Measurements from ENCODE around the gene AGRN. TPM values are rescaled to one million over a fixed set of nuclear protein-coding genes. Genes with fewer than 3 reads are reported as not detected.

Gene AGRN
- total RNA-seq, 1 donor from 2014 or later: 479 TPM

DNA sequence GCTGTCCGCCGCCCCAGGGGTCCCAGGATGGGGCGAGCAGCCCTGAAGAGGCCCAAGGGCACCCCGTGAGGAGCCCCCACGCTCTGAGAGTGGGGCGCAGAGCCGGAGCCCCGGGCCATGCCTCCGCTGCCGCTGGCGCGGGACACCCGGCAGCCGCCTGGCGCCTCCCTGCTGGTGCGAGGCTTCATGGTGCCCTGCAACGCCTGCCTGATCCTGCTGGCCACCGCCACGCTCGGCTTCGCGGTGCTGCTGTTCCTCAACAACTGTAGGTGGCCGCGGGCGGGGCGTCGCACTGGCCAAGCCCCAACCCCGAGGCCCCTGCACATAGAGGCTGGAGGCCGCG lies 14.5 kb downstream of the AGRN start:
- no peak for TF ChIP-seq CTCF (IDR thresholded peaks at IDR 0.05; ENCODE audit: insufficient read depth, low read length, poor library complexity, severe bottlenecking)
- Histone ChIP-seq H3K36me3 (ENCODE audit: control insufficient read depth, insufficient read depth, low read length) (peaks cover 1% of the 10 kb centered on the region), H3K27me3 (ENCODE audit: control insufficient read depth, insufficient read depth, low read length) (no peaks in the 10 kb centered on the region), H3K4me3 (ENCODE audit: low read depth, low read length) (no peak overlapping the region)
- DNase-seq (ENCODE audit: low read depth): no peak

GRCh38 chr1:1035291-1035943 lies 15.5 kb downstream of the AGRN start:
- TF ChIP-seq CTCF (IDR thresholded peaks at IDR 0.05; ENCODE audit: insufficient read depth, low read length, poor library complexity, severe bottlenecking): no peak
- H3K4me3 ChIP-seq (ENCODE audit: low read depth, low read length): no peak overlapping the region
- no peak for DNase-seq (ENCODE audit: low read depth)
- H3K36me3 ChIP-seq (ENCODE audit: control insufficient read depth, insufficient read depth, low read length): peaks cover 1% of the 10 kb centered on the region
- no peaks in the 10 kb centered on the region for H3K27me3 ChIP-seq (ENCODE audit: control insufficient read depth, insufficient read depth, low read length)

DNA sequence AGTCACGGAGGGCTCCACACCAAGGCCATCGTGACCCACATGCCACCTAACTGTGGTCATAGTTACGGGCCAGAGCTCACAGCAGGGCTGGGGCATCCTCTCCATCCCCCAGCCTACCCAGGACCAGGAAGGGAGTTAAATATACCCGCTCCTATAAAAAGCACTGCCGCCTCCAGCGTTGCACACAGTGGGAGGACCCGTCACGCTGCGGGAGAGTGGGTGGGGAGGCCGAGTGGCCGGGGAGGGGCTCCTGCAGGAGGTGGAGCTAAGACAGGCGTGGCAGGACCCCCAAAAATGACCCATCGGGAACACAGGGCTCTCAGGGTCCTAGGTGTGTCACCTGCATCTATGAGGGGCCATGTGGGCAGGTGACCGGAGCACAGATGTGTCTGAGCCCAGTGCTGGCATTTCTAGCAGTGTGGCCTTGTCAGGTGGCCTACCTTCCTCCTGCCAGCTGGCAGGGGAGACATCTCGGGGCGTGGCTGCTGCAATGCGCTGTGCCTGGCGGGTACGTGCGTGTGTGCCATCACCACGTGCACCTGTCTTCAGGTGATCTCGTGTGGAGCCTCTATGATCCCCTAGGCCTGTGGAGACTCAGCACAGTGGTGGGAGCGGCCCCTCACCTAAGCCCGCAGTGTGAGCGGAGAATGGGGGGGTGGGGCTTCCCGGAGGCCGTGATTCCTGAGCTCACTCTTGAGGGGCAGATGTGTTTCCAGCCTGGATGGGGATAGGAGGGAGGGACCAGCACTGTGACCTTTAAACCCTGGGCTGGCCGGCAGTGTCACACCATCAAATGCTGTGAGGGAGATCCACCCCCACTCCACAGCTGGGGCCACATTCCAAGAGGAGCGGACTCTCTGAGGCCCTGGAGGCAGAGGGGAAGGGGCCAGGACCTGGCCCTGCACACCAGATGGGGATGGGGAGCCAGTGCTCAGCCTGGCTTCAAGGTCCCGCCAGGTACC lies 17.7 kb downstream of the AGRN start:
- no peak for DNase-seq (ENCODE audit: low read depth)
- no peak for TF ChIP-seq CTCF (IDR thresholded peaks at IDR 0.05; ENCODE audit: insufficient read depth, low read length, poor library complexity, severe bottlenecking)
- peaks cover 1% of the 10 kb centered on the region for H3K36me3 ChIP-seq (ENCODE audit: control insufficient read depth, insufficient read depth, low read length)
- no peaks in the 10 kb centered on the region for H3K27me3 ChIP-seq (ENCODE audit: control insufficient read depth, insufficient read depth, low read length)
- H3K4me3 ChIP-seq (ENCODE audit: low read depth, low read length): no peak overlapping the region

DNA sequence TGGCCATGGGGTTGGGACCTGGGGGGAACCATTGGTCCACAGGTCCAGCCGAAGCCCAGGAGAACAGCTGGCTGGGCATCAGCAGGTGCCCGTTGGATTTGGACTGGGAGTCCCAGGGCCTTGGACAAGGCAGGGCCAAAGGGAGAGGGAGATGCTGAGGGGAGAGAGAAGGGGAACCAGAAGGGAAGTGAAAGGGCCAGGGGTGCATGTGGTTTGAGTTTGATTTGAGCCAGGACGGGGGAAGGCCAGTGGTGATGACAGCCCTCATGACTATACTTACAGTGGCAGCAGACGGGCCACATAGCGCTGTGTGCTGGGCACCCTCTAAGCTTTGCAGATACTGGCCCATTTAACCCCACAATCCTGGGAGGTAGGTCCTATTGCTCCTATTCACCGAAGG lies 18.8 kb downstream of the AGRN start:
- no peak for TF ChIP-seq CTCF (IDR thresholded peaks at IDR 0.05; ENCODE audit: insufficient read depth, low read length, poor library complexity, severe bottlenecking)
- no peak overlapping the region for H3K4me3 ChIP-seq (ENCODE audit: low read depth, low read length)
- H3K36me3 ChIP-seq (ENCODE audit: control insufficient read depth, insufficient read depth, low read length): peaks cover 4% of the 10 kb centered on the region
- H3K27me3 ChIP-seq (ENCODE audit: control insufficient read depth, insufficient read depth, low read length): no peaks in the 10 kb centered on the region
- no peak for DNase-seq (ENCODE audit: low read depth)

DNA sequence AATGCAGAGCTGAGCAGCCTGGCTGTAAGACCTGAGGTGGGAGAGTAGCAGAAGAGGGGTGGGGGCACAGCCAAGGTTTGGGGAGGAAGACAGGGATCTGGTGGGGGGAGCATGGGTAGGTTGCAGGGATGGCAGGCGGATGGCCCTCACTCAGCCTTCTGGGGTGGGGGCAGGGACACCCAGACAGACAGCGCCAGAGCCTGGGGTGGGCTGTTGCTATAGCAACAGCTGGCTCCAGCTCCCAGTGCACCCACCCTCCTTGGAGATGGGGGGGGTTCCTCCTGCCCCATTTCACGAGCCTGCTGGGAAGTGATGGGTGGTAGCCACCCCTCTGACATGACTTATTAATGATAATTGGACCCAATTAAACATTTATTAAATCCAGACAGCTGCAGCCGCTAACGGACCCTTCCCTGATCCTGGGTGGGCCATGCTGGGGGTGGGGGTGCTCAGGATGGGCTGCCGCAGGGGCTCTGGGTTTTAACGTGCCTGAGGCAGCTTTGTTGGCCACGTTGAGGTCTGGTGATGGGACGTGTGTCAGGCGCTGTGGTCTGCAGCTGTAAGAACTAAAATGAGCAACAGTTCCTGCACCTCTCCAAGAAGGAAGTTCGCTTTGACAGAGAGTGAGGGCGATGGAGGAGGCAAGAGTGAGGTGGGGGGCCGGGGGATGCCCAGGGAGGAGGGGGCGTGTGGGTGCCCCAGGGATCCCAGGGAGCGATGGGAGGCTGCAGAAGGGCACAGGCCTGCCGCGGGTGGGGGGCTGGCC lies 19.4 kb downstream of the AGRN start:
- no peaks in the 10 kb centered on the region for H3K27me3 ChIP-seq (ENCODE audit: control insufficient read depth, insufficient read depth, low read length)
- H3K36me3 ChIP-seq (ENCODE audit: control insufficient read depth, insufficient read depth, low read length): peaks cover 5% of the 10 kb centered on the region

More for the DNA sequence above, 19.4 kb downstream of the AGRN start:
- H3K4me3 ChIP-seq (ENCODE audit: low read depth, low read length): no peak overlapping the region
- TF ChIP-seq CTCF (IDR thresholded peaks at IDR 0.05; ENCODE audit: insufficient read depth, low read length, poor library complexity, severe bottlenecking): no peak
- DNase-seq (ENCODE audit: low read depth): no peak

Data from kidney epithelial cell (primary cell).